HUES64 (cell line): Measurements from ENCODE around the gene KRTAP5-7.

ENCODE experiments used
- H3K27ac ChIP-seq: 2 replicates; pipeline ENCODE4 v1.7.0; 2013; ENCODE audit warnings: low read depth, low read length, inconsistent platforms
- H3K27me3 ChIP-seq: 2 replicates; pipeline ENCODE4 v1.6.1; 2013; ENCODE audit warnings: mild to moderate bottlenecking, low read length; ENCODE audit not compliant: insufficient read depth
- H3K36me3 ChIP-seq: 2 replicates; pipeline ENCODE4 v1.6.1; 2013; ENCODE audit warnings: mild to moderate bottlenecking, low read length; ENCODE audit not compliant: insufficient read depth
- H3K4me1 ChIP-seq: 2 replicates; pipeline ENCODE4 v1.6.1; 2013; ENCODE audit warnings: mild to moderate bottlenecking, low read length, moderate library complexity; ENCODE audit not compliant: insufficient read depth
- H3K4me3 ChIP-seq: 2 replicates; pipeline ENCODE4 v1.5.1; 2013; ENCODE audit warnings: mild to moderate bottlenecking, low read length, moderate library complexity
- H3K9ac ChIP-seq: 2 replicates; pipeline ENCODE4 v1.6.1; 2013; ENCODE audit warnings: mild to moderate bottlenecking, low read depth, low read length
- H3K9me3 ChIP-seq: 2 replicates; pipeline ENCODE4 v1.6.1; 2013; ENCODE audit warnings: low read depth, low read length; ENCODE audit not compliant: insufficient read depth
- WGBS: fragments of 150-250, 120-280 bp; methylation state at CpG from one replicate; pipeline ENCODE4 v1.1.7; 2013; ENCODE audit warnings: missing lambda C conversion rate; 5-methylcytosine and 5-hydroxymethylcytosine counted together

KRTAP5-7 gene

DNA sequence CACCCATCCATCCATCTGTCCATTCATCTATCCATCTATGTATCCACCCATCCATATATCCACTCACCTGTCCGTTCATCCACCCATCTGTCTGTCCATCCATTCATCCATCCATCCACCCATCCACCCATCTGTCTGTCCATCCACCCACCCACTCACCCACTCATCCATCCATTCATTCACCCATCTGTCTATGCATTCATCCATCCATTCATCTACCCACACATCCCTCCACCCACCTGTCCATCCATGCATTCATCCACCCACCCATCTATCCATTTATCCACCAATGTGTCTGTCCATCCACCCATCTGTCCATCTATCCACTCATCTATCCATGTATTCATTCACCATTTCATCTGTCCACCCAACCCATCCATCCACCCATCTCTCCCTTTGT is 40.7 kb upstream of the KRTAP5-7 start:
- no peak overlapping the region for H3K4me3 ChIP-seq
- H3K27ac ChIP-seq = no peak overlapping the region
- peaks cover 38% of the 10 kb centered on the region for H3K36me3 ChIP-seq
- 93% methylated on average over 1 of the region's 1 CpG for WGBS
- H3K9ac ChIP-seq = no peak overlapping the region
- H3K9me3 ChIP-seq = no peaks in the 10 kb centered on the region
- H3K4me1 ChIP-seq = peaks cover 12% of the 10 kb centered on the region; the same call in 1 of the 2 replicates
- H3K27me3 ChIP-seq = no peaks in the 10 kb centered on the region

DNA sequence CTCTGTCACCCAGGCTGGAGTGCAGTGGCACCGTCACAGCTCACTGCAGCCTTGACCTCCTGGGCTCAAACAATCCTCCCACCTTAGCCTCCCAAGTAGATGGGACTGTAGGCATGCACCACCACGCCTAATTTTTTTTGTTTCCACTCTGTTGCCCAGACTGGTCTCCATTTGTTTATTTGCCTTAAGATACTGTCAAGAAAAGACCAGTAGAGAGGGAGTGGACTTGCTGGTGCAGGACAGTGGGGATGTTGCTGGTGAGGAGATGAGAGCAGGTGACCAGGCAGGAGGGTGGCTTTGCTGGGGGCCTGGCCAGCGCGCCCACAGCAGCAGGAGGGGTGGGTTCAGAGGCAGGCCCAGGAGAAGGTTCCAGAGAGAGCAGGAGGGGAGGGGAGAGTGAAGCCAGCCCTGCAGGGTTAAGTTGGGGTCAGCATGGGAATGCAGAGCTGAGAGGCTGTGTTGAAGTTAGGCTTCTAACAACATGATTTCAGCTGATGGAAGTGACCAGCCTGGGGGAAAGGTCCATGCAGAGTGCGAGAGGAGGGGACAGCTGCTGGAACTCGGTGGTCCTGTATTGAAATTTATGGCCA is 38.3 kb upstream of the KRTAP5-7 start:
- Histone ChIP-seq H3K27ac (no peak overlapping the region), H3K36me3 (peaks cover 35% of the 10 kb centered on the region), H3K4me1 (peaks cover 12% of the 10 kb centered on the region; the same call in 1 of the 2 replicates), H3K27me3 (no peaks in the 10 kb centered on the region), H3K9me3 (no peaks in the 10 kb centered on the region), H3K4me3 (no peak overlapping the region), H3K9ac (no peak overlapping the region)
- WGBS = 79% methylated on average over 6 of the region's 6 CpGs

GRCh38 chr11:71489311-71490043 is 37.6 kb upstream of the KRTAP5-7 start:
- H3K4me3 ChIP-seq = no peak overlapping the region
- peaks cover 28% of the 10 kb centered on the region for H3K36me3 ChIP-seq
- H3K27ac ChIP-seq = no peak overlapping the region
- H3K9ac ChIP-seq = no peak overlapping the region
- no peaks in the 10 kb centered on the region for H3K27me3 ChIP-seq
- H3K9me3 ChIP-seq = no peaks in the 10 kb centered on the region
- peaks cover 12% of the 10 kb centered on the region; the same call in 1 of the 2 replicates for H3K4me1 ChIP-seq
- 88% methylated on average over 15 of the region's 15 CpGs for WGBS

DNA sequence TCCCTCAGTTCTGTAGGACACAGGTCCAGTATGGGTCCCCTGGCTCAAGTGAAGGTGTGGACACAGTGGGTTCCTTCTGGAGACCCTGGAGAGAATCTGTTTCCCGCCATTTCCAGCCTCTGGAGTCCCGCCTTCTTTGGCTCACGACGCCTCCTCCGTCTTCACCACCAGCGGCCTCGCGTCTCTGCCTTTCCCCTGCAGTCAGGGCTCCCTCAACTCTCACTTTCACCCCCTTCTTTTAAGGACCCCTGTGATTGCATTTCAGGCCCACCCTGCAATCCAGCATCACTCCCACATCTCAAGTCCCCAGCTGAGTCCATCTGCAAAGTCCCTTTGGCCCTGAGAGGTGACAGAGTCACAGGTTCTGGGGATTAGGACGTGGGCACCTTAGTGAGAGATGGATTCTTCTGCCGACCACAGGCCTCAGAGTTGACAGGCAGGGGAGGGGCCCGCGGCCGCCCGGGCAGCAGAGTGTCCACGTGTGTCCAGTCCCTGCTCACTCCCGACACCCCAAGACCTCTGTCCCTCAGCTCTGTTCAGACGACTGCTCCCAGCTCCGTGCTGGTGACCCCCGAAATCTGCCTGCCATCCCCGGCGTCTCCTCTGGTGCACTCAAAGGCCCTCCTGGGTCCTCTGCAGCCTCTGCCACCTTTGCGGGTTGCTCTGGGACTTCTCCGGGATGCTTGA is 36.9 kb upstream of the KRTAP5-7 start:
- WGBS = 94% methylated on average over 23 of the region's 23 CpGs
- Histone ChIP-seq H3K4me1 (peaks cover 12% of the 10 kb centered on the region; the same call in 1 of the 2 replicates), H3K4me3 (no peak overlapping the region), H3K27me3 (no peaks in the 10 kb centered on the region), H3K9ac (no peak overlapping the region), H3K9me3 (no peaks in the 10 kb centered on the region), H3K36me3 (peaks cover 25% of the 10 kb centered on the region), H3K27ac (no peak overlapping the region)

- H3K27me3 ChIP-seq = no peaks in the 10 kb centered on the region
- H3K36me3 ChIP-seq = peaks cover 25% of the 10 kb centered on the region
- H3K27ac ChIP-seq = no peak overlapping the region
- 95% methylated on average over 28 of the region's 28 CpGs for WGBS
- H3K4me3 ChIP-seq = no peak overlapping the region
- no peak overlapping the region for H3K9ac ChIP-seq
- H3K4me1 ChIP-seq = peaks cover 12% of the 10 kb centered on the region; the same call in 1 of the 2 replicates
- H3K9me3 ChIP-seq = no peaks in the 10 kb centered on the region
Observed at GRCh38 chr11:71490731-71491390, 36.2 kb upstream of the KRTAP5-7 start.

GRCh38 chr11:71491531-71491930 is 35.5 kb upstream of the KRTAP5-7 start:
- no peak overlapping the region for H3K27ac ChIP-seq
- peaks cover 12% of the 10 kb centered on the region; the same call in 1 of the 2 replicates for H3K4me1 ChIP-seq
- H3K9me3 ChIP-seq = no peaks in the 10 kb centered on the region
- H3K27me3 ChIP-seq = no peaks in the 10 kb centered on the region
- no peak overlapping the region for H3K4me3 ChIP-seq
- no peak overlapping the region for H3K9ac ChIP-seq
- WGBS = 96% methylated on average over 19 of the region's 19 CpGs
- peaks cover 20% of the 10 kb centered on the region; the same call in 1 of the 2 replicates for H3K36me3 ChIP-seq

DNA sequence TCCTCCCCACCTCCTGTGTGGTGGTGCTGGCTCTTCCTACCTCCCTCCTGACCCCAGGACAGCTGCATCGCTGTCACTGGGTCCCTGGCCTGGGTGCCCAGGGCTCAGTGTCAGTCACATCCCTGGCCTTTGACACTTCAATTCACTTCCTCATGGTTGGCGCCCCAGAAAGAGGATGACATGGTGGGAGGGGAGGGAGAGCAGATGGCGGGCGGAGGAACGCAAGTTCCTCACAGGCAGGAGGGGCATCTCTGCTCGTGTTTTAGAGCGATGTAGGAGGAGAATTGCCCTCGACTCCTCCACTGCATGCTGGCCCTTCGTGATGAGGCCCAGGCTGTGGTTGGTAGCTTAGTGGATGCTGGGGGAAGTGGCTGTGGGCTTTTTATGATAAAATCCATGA is 35.1 kb upstream of the KRTAP5-7 start:
- no peak overlapping the region for H3K9ac ChIP-seq
- no peaks in the 10 kb centered on the region for H3K27me3 ChIP-seq
- WGBS = 94% methylated on average over 9 of the region's 9 CpGs
- H3K9me3 ChIP-seq = no peaks in the 10 kb centered on the region
- peaks cover 12% of the 10 kb centered on the region; the same call in 1 of the 2 replicates for H3K4me1 ChIP-seq
- H3K4me3 ChIP-seq = no peak overlapping the region
- H3K27ac ChIP-seq = no peak overlapping the region
- H3K36me3 ChIP-seq = peaks cover 20% of the 10 kb centered on the region; the same call in 1 of the 2 replicates

GRCh38 chr11:71495286-71496230 is 31.5 kb upstream of the KRTAP5-7 start:
- no peaks in the 10 kb centered on the region for H3K4me1 ChIP-seq
- WGBS = 95% methylated on average over 20 of the region's 20 CpGs
- H3K27me3 ChIP-seq = no peaks in the 10 kb centered on the region
- H3K9me3 ChIP-seq = no peaks in the 10 kb centered on the region
- H3K27ac ChIP-seq = no peak overlapping the region
- no peak overlapping the region for H3K9ac ChIP-seq
- H3K36me3 ChIP-seq = peaks cover 39% of the 10 kb centered on the region
- no peak overlapping the region for H3K4me3 ChIP-seq

GRCh38 chr11:71496421-71496820 is 30.6 kb upstream of the KRTAP5-7 start:
- H3K36me3 ChIP-seq = peaks cover 32% of the 10 kb centered on the region
- H3K4me1 ChIP-seq = no peaks in the 10 kb centered on the region
- H3K4me3 ChIP-seq = no peak overlapping the region
- no peak overlapping the region for H3K27ac ChIP-seq
- WGBS = 95% methylated on average over 13 of the region's 13 CpGs
- no peak overlapping the region for H3K9ac ChIP-seq
- H3K9me3 ChIP-seq = no peaks in the 10 kb centered on the region
- H3K27me3 ChIP-seq = no peaks in the 10 kb centered on the region

DNA sequence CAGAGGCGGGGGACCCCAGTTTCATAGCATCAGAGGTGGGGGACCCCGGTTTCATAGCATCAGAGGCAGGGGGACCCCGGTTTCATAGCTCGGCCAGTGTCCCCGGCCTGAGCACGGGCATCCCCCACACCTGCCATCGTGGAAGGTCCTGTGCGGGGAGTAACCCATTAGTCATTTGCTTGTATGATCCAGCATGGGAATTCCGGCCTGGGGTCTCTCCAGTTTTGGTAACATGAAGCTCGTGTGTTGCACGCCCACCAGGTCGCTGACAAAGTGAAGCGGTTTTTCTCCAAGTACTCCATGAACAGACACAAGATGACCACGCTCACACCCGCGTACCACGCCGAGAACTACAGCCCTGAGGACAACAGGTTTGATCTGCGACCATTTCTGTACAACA is 29.0 kb upstream of the KRTAP5-7 start:
- WGBS = 97% methylated on average over 19 of the region's 19 CpGs
- no peaks in the 10 kb centered on the region for H3K27me3 ChIP-seq
- H3K27ac ChIP-seq = no peak overlapping the region
- peaks cover 25% of the 10 kb centered on the region for H3K36me3 ChIP-seq
- no peak overlapping the region for H3K9ac ChIP-seq
- H3K4me3 ChIP-seq = no peak overlapping the region
- H3K4me1 ChIP-seq = no peaks in the 10 kb centered on the region
- H3K9me3 ChIP-seq = no peaks in the 10 kb centered on the region
